Umbilical cord (tissue), 2 donors: ENCODE data around the gene SEC14L5. TPM values are rescaled to one million over a fixed set of nuclear protein-coding genes. Genes with fewer than 3 reads are reported as not detected.
"Not testable (repeated sequence)": the region's sequence is repeated elsewhere in the genome, so short reads cannot be mapped to it uniquely, and the experiment has no call there.

ENCODE experiments used
- DNase-seq: peaks from one replicate; pipeline ENCODE4 v3.0.0-alpha.2; 2015; ENCODE audit warnings: low spot score
- total RNA-seq: library from RNA; depleted of rRNA; stranded (reverse); fragments of >200 nt; gene quantifications from one replicate; pipeline ENCODE4 v1.2.3, GENCODE V29; 2014; ENCODE audit warnings: low replicate concordance; ENCODE audit not compliant: insufficient read depth

SEC14L5 gene
- total RNA-seq, 1 donor from 2014 or later = 0.72 TPM

- DNase-seq = no peak
Observed at GRCh38 chr16:4949986-4950385, 8.1 kb upstream of the SEC14L5 start.

- not testable (repeated sequence) for DNase-seq
Observed at GRCh38 chr16:4951583-4951982, 6.5 kb upstream of the SEC14L5 start.

- no peak for DNase-seq
Observed at GRCh38 chr16:4954714-4955113, 3.4 kb upstream of the SEC14L5 start.

- DNase-seq = no peak
Observed at GRCh38 chr16:4957420-4957719, 760 bp upstream of the SEC14L5 start.

GRCh38 chr16:4958510-4959438, 644 bp downstream of the SEC14L5 start:
- no peak for DNase-seq

GRCh38 chr16:4960579-4960978, 2.4 kb downstream of the SEC14L5 start:
- no peak for DNase-seq

GRCh38 chr16:4962716-4963115, 4.6 kb downstream of the SEC14L5 start:
- DNase-seq = no peak

GRCh38 chr16:4963527-4963926, 5.4 kb downstream of the SEC14L5 start:
- DNase-seq = not testable (repeated sequence)

- no peak for DNase-seq
Observed at GRCh38 chr16:4966736-4967453, 8.8 kb downstream of the SEC14L5 start.

- not testable (repeated sequence) for DNase-seq
Observed at GRCh38 chr16:4968278-4968677, 10.1 kb downstream of the SEC14L5 start.

- DNase-seq = no peak
Observed at GRCh38 chr16:4968879-4969483, 10.9 kb downstream of the SEC14L5 start.

- DNase-seq = no peak
Observed at GRCh38 chr16:4970010-4970409, 11.9 kb downstream of the SEC14L5 start.

- no peak for DNase-seq
Observed at GRCh38 chr16:4972938-4973587, 14.9 kb downstream of the SEC14L5 start.

GRCh38 chr16:4976079-4976478, 17.9 kb downstream of the SEC14L5 start:
- no peak for DNase-seq

GRCh38 chr16:4976611-4977145, 18.5 kb downstream of the SEC14L5 start:
- DNase-seq = no peak

- no peak for DNase-seq
Observed at GRCh38 chr16:4979164-4979563, 21.0 kb downstream of the SEC14L5 start.

GRCh38 chr16:4979736-4980660, 21.9 kb downstream of the SEC14L5 start:
- DNase-seq = no peak

- DNase-seq = no peak
Observed at GRCh38 chr16:4980691-4981090, 22.6 kb downstream of the SEC14L5 start.

GRCh38 chr16:4981473-4981872, 23.3 kb downstream of the SEC14L5 start:
- DNase-seq = no peak

GRCh38 chr16:4982056-4982867, 24.1 kb downstream of the SEC14L5 start:
- DNase-seq = no peak
